Stimulated activated naive CD4-positive, alpha-beta T cell treated with Interleukin-2 at 50 U/mL for 16 hours (primary cell): ENCODE results near the gene USHBP1.

Source experiments
- DNase-seq: peaks from one replicate; lab custom pipeline; 2025; lab: John Stamatoyannopoulos, UW

USHBP1 gene

DNA sequence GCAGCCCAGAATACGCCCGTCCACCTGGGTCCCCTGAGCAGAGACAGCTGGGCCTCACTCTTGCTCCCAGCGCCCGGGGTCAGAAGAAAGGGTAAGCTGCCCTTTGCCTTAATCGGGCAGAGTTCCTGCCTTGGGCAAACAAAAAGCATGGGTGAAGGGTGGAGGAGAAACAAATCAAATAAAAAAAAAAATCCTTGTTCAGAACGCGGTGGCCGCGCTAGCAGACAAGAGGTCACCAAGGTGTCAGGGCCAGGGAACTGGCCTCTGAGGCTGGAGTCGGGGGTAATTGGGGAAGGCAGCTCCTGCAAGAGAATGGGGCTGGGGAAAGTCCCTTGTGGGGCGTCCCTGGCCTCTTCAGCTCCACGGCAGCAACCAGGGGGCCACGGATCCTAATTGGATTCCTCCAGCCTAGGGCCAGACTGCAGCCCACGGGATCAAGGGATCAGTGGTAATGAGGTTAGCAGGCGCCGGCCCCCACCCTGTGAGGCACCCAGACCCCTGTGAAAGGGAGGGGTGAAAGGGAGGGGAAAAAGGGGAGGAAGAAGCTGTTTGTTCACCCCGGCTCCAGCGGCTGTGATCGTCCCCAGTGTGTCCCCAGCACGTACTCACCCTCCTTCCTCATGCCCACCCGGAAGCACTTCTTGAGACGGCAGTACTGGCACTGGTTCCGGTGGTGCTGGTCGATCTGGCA, 24.3 kb downstream of the USHBP1 start:
- DNase-seq, result no peak

DNA sequence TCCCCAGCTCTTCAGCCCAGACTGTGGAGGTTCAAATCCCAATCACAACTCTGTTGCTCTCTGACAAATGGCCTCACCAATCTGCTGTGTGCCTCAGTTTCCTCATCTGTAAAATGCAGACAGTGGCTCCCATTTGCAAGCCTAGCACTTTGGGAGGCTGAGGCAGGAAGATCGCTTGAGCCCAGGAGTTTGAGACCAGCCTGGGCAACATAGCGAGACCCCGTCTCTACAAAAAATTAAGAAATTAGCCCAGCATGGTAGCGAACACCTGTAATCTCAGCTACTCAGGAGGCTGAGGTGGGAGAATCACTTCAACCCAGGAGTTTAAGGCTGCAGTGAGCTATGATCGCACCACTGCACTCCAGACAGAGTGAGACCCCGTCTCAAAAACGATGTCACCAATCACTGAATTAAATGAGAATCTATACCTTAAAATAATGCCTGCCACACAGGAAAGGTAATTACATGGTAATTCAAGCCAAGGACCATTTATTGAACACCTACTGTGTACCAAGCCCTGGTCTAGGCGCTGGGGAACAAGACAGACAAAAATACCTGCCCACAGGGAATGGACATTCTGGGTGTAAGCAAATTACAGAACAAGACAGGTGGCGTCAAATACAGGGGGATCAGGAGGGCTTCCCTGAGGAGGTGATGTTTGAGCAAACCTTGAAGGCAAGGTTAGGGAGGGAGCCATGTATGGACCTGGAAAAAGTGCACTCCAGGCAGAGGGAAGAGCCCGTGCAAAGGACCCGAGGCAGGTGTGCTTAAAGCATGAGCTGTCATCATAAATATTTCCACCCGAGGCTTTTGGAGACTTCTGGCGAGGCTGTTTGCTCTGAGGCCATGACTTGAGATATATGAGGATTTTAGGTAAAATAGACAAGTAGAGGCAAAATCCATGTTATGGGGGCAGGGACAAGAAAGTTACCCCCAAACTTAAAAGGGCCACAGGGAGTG, 26.5 kb downstream of the USHBP1 start:
- no peak for DNase-seq

DNA sequence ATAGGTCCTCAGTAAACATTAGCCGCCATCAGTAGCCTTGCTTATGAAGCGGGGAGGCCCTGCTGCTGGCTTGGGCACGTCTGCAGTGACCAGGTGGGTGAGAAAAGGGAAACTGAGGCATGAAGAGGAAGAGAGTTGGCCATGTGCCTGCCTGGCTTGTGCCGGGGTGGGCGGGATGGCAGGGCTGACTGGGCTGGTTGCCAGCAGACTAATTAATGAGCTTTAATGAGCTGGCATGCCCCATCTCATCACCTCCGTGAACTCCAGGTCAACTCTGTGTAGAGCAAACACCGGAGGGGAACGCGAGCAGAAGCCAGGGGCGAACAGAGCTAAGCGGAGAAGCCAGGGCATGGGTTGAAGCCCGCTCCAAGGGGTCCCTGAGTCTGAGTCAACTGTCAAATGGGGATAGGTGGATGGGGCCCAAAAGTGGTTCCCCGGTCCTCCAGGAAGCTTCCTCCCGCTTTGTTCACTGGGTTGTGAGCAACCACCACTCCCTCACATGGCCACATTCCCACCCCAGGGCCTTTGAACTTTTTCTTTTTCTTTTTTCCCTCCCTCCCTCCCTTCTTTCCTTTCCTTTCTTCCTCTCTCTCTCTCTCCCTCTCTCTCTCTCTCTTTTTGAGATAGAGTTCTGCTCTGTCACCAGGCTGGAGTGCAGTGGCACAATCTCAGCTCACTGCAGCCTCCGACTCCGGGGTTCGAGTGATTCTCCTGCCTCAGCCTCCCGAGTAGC, 27.6 kb downstream of the USHBP1 start:
- DNase-seq, result no peak

DNA sequence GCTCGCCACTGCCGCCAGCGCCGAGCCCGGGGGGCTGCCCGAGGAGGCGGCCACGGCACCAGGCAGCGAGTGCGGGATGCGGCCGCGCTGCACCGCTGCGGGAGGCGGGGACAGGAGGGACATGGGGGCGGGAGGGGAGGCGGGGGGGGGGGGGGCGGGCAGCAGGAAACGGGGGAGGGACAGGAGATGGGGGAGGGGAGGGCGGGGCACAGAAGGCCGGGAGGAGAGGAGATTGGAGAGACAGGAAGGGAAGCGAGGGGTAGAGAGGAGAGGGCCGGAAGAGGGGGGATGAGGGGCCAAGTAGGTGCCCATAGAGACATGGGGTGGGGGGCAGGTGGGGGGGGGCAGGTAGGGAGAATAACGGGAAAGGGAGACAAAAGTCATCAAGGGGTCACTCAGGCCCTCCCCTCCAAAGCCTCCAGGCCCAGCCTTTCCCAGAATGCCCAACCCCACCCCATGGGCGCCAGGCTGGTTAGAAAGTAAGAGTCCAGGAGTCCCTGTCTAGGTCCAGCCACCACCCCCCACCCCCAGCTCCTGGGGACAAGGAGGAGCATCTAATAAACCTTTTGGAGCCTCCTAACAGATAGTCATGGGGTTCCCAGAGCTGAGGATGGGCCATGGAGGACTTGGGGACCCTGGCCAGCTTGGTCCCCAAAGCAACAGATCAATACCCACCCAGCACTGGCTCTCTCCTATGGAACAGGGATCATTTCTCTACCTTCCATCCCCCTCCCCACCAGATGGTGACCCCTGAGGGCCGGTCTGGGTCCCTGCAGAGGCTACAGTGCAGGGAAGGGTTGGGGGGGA, 28.4 kb downstream of the USHBP1 start:
- no peak for DNase-seq

DNA sequence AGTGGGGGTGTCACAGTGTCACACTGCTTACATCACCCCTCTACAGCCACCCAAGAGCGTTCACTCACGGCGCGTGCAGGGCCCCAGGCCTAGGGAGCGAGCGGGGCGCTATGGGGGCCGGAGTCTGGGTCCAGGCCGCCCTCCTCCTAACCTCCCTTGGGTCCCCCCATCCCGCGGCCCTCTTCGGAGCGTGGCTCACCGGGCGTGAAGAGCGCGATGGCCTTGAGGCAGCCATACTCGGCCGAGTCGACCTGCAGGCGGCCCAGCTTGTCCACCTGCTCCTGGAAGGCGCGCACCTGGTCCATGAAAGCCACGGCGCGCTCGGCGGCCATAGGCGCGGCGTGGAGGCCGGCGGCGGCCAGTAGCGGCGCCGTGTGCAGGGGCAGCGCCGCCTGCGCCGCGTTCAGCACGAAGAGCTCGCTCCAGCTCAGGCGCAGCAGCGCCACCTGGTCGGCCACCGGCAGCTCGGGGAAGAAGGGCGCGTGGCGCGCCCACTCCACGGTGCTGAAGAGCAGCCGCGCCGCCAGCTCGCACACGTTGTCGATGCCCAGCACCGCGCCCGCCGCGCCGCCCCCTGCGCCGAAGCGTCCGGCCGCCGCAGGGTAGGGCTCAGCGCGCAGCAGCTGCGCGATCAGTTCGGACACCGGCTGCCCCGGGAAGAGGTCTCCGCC, 29.1 kb downstream of the USHBP1 start:
- DNase-seq, result peak; percentile 69

DNA sequence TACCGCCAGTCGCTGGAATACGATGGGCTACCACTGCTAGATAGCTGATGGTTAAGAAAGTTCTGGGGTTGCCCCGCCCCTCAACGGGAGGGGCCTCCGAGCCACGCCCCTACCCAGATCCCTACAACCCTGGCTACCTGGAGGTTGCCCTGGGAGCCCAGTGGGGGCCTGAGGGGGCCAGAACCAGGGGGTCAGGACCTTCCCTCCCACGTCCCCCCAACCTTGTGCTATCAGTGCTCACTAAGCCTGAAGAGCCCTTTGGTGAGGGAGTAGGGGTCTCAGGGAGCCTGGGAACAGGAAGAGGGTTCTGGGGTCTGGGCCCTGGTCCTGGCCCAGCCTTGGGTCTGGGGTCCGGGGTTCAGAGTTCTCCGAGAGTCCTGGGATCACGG, 29.6 kb downstream of the USHBP1 start:
- peak; percentile 45 for DNase-seq

DNA sequence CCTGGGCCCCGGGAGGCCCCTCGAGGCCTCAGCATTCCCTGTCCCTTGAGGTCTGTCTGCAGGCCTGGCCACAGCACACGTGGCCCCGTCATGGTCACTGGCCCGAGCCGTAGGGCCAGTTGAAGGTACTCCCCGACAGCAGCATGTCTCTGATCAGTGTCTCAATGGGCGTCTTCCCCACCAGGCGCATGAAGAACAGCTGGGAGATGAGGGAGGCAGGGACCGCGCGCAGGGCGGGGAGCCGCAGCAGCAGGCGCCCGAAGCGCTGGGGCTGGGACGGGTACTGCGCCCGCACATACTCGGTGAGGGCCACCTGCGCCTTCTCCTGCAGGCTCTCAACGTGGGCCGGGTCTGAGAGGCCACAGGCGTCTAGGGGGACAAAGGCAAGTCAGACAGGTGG, 32.3 kb downstream of the USHBP1 start:
- no peak for DNase-seq

DNA sequence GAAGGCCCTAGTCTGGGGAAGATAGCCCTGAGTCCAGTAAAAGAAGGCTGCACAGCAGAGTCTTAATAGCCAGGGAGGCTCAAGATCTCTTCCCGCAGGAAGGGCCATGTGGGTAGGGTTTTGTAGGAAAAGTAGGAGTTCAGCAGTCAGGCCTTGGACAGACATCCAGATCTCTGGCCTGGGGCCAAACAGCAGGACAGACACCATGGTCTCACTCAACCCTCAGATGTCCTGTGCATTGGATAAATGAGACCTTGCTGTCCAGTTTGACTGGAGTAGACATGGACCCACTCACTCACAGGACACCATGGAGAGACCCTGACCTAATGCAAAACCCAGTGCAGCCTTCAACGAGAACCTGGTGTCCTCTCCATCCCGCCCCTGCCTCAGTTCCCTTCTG, 34.7 kb downstream of the USHBP1 start:
- DNase-seq, result no peak

DNA sequence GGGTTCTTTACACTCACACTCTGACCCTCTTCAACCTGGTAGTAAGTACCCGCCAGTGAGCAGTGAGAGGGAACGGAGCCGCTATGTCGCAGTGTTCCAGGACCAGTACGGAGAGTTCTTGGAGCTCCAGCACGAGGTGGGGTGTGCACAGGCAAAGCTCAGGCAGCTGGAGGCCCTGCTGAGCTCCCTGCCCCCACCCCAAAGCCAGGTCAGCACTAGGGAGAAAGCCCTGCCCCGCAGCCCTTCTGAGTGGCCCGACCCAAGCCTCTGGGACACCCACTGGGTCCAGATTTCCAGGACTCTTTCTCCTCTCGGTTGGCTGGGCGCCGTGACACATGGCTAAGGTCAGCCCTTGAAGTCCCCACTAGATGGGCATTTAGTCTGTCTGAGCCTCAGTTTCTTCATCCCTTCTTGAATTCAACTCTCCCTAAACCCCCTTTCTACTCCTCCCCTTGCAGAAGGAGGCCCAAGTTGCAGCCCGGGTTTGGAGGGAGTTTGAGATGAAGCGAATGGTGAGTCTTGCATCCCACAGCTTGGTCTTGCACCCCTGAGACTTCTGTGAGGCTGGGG, 36.7 kb downstream of the USHBP1 start:
- no peak for DNase-seq

DNA sequence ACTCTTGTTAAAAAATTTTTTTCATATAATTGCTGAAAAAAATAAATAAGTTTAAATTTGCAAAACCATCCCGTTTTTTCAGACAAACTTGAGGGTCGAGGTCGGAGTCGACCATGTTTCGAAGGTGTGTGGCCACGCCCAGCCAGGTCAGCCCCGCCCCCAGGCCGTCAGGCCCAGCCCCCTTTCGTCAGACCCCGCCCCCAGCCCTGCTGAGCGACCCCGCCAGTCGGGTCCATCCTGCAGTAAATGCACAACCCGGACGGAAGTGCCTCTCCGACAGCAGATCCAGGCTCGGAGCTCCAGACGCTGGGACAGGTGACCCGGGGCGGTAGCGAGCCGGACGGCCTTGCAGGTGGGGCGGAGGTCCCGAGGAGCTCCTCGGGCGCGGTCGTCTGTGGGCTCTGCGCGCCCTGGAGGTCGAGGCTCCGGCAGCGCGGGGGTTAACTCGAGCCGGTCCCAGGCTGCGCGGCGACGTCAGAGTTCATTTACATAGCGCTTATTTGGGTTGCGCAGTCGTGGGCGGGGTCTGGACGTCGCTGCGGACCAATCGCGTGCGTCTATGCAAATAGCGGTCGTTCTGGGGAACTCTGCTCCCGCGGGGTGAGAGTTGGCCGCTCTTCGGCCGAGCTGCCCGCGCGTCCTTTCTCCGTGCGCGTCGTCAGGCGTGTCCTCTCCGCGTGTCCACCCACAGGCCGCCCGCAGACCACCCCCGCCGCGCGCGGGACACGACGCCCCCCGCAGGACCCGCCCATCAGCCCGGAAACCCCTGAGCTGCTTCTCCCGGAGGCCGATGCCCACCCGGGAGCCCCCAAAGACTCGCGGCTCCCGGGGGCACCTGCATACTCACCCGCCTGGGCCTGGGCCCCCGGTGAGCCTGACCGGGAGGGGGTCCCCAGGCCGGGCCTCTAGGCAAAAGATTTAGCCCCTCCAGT, 38.3 kb downstream of the USHBP1 start, which contains the start of gene OCEL1:
OCEL1 (plus strand) TSS at position 225 of the 932 bp plus-strand sequence; CDS start at position 247, 22 bp downstream.
- DNase-seq, result peak; percentile 96

DNA sequence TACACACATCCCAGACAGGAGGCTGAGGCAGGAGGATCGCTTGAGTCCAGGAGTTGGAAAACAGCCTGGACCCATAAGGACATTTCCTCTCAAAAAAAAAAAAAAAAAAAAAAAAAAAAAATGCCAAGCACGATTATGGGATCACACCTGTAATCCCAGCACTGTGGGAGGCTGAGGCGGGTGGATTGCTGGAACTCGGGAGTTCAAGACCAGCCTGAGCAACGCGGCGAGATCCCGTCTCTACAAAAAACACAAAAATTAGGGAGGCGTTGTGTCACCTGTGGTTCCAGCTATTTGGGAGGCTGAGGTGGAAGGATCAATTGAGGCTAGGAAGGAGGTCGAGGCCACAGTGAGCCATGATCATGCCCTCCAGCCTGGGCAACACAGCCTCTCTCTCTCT, 39.5 kb downstream of the USHBP1 start:
- no peak for DNase-seq

DNA sequence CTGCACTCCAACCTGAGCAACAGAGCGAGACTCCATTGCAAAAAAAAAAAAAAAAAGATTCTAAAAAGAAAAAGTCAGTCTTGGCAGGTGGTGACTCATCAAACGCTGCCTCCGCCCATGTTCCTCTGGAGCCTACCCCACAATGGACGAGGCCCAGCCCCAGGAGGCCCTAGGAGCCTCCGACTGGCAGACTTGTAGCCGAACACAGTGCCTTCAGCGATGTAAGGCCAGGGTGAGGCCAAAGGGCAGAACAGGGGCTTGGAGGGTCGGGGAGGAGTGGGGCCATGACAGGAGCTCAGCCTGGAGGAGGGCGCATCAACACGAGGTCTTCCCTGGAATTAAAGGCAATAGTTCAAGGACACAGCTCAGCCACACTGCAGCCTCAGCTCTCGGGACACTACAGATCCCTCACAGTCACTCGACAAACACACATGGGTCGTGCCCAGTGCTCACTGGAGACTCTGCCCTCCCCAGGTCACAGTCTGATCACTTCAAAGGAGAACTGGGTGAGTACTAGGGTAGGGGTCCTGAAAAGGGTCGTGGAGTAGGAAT, 44.3 kb downstream of the USHBP1 start:
- DNase-seq, result no peak

DNA sequence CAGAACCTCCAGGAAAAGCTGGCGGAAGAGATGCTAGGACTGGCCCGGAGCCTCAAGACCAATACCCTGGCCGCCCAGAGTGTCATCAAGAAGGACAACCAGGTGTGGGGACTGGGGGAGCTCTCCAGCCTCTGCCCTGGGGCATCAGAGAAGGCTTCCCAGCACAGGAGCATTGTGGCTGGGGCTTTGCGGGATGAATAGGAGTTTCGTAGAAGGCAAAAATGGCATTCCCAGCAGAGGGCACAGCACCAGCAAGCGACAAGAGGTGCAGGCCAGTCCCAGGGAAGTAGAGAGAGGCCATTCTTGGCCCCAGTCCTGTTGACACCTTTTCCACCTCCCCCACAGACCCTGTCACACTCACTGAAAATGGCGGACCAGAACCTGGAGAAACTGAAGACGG, 45.3 kb downstream of the USHBP1 start:
- no peak for DNase-seq

DNA sequence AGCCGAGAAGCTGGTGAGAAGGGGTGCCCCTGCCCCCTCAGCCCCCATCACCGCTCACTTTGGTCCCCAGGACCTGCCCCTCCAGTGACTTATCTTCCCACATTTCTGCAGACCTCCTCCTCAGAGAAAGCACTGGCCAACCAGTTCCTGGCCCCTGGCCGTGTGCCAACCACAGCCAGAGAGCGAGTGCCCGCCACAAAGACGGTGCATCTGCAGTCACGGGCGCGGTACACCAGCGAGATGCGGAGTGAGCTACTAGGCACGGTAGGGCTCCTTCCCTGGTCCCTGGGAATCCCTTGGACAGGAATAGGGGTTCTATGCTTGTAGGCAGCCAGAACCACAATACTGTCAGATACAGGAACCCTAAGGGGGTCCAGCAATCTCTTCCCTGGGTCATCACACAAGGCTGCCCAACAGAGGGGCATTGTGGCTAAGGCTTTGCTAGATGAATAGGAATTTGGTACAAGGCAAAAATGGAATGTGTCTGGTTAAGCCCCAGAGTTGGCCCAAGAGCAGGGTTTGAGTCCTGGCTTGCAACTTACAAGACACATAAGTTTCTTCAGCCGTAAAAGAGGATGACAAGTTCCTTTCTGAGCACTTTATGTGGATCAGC, 48.4 kb downstream of the USHBP1 start:
- DNase-seq, result no peak

DNA sequence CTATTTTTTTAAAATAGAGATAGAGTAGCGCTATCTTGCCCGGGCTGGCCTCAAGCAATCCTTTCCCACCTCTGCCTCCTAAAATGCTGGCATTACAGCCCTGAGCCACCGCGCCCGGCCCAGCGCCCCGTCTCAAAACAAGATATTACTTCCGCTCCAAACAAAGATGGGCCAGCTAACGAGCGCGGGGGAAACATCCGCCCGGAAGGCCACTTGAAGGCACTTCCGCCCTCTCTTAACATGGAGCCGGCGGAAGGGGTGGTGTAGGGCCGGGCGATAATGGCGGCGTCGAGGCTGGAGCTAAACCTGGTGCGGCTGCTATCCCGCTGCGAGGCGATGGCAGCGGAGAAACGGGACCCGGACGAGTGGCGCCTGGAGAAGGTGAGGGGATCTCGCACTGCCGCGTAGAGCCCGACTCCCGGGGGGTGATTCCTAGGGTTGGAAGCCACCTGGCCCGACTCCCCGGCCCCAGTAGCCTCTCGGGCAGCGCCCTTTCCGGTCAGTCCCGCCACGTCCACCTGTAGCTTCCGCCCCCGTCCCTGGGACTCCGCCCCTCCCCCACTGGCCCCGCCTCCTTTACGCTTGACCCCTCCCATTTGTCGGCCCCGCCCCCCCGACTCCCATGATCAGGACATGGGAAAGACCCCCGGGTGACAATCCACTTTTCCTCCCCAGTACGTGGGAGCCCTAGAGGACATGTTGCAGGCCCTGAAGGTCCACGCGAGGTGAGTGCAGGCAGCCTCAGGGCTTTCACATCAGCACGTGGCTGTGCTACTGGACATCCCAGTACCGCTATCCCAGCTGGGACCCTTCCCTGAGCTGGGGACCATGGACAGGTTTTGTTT, 49.2 kb downstream of the USHBP1 start, which contains the start of gene USE1:
USE1 (plus strand) TSS at position 231 of the 845 bp plus-strand sequence; CDS start at position 280, 49 bp downstream.
- peak; percentile 84 for DNase-seq

DNA sequence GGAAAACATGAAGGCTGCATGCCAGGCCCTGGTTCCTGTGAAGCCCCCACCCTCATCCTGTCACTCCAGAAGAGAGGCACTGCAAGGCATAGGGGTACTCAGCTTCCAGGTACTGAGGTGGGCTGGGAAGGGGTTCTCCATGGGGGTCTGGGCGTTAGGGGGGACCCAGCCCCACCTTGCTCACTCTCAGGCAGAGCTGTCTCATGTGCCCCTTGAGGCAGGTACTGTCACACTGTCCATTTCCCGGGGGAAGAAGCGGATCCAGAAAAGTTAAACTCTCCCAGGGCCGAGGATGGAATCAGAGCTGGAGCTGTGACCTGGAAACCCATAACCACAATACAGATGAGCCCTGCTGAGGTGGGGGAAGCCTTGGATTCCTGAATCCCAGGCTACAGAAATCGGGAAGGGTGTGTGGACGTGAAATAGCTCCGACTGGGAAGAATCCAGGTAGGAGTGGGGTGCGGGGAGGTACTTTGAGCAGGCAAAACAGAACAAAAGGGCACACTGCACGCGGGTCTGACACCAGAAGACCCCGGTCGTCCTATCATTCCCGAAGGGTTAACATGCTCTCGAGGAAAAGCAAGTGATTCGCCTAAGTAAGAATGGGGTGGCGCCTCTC, 49.9 kb downstream of the USHBP1 start:
- DNase-seq, result no peak

DNA sequence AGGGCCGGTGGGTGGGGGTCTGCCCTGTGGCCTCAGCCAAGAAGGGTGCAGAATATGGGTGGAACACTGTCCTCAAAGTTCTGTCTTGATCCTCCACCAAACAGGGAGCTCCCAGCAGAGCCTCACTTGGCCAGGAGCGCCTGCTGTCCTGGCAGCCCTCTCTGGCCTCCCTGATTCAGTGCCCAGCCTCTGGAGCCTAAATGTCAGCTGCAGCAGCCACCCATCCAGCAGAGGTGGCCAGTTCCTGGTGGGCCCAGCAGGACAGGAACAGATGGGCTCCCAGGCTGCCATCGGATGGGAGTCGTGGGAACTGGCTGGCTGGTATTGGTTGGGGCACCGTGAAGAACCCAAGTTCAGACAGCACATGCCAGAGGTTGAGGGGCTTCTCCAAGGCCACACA, 51.2 kb downstream of the USHBP1 start:
- DNase-seq, result no peak
